Measurements from ENCODE around the gene FYTTD1. TPM values are rescaled to one million over a fixed set of nuclear protein-coding genes. Genes with fewer than 3 reads are reported as not detected.

Gene FYTTD1
- polyA plus RNA-seq, 3 donors from 2014 or later: 103 to 144 (median 141) TPM

DNA sequence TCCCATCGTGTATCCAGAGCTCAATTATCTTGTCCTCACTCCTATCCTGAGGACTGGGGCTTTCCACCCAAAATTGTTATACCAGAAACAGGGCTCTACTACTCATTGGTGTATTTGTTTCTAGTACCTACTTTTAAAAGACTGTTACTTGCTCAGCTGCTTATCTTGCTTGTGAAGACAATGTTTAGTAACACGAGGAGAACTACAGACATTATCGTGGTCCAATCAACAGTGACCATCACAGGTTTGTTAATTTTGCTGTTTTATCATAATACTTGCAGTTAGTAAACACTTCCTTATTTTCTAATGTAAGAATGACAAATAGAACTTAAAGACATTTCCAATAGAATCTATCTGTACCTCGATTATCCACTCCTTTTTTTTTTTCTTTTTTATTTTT lies 54.8 kb downstream of the FYTTD1 start:
- H3K36me3 Mint-ChIP-seq: peaks cover 0 to 3% (median 3%) of the 10 kb centered on the region in 3 donors
- H3K27ac Mint-ChIP-seq: no peak overlapping the region
- no peak overlapping the region for H3K4me3 Mint-ChIP-seq
- peaks cover 51 to 77% of the 10 kb centered on the region in 2 donors for H3K4me1 Mint-ChIP-seq
- peaks cover 0 to 2% (median 0%) of the 10 kb centered on the region in 6 donors for H3K9me3 Mint-ChIP-seq
- no peak for DNase-seq
- no peaks in the 10 kb centered on the region for H3K27me3 Mint-ChIP-seq (ENCODE audit: low read depth in 3 of 3)

DNA sequence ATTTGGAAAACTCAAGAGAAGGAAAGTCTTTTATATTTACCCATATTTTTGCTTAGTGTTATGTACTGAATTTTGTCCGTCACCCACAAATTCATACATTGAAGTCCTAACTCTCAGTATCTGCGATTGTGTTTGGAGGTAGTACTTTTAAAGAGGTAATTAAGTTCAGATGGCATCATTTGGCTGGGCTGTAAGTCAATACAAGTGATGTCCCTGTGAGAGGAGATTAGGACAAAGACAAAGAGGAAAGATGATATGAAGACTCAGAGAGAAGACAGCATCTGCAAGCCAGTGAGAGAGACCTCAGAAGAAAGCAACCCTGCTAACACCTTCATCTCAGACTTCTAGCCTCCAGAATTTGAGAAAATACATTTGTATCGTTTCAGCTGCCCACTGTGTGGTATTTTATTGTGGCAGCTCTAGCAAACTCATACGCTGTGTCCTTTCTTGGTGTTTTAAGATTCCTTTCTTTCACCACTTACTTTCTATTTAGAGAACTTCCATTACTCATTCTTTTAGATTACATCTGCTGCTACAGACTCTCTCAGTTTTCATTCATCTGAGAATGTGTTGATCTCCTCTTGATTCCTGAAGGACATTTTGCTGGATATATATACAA lies 58.4 kb downstream of the FYTTD1 start:
- peaks cover 32 to 63% of the 10 kb centered on the region in 2 donors for H3K4me1 Mint-ChIP-seq
- H3K4me3 Mint-ChIP-seq: no peak overlapping the region
- H3K36me3 Mint-ChIP-seq: peaks cover 0 to 3% (median 3%) of the 10 kb centered on the region in 3 donors
- no peaks in the 10 kb centered on the region for H3K27me3 Mint-ChIP-seq (ENCODE audit: low read depth in 3 of 3)
- H3K9me3 Mint-ChIP-seq: peaks cover 0 to 2% (median 0%) of the 10 kb centered on the region in 6 donors
- DNase-seq: no peak
- peak overlapping the region; percentile 8 to 53 (median 48) for H3K27ac Mint-ChIP-seq

DNA sequence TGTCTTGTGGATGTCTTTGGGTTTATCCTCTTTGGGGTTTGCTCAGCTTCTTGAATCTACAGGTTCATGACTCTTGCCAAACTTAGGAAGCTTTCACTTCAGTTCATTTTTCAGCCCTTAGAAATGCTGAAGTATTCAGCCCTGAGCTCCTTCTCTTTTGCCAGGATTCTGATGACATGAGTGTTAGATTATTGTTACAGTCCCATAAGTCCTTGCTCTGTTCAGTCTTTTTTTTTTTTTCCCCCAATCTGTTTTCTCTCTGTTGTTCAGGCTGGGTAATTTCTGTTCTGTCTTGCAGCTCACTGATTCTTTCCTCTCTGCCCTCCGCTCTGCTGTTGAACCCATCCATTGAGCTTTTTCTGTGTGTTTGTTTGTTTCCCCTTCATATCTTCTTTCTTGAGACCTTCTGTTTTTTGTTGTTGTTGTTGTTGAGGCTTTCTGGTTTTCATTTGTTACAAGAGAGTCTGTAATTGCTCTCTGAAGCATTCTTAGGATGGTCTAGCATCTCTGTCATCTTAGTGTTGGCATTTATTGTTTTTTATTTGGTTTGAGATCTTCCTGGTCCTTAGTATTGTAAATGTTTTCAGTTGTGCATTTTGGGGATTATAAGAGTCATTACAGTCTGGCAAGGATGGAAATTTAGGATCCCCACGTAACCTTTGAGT lies 59.8 kb downstream of the FYTTD1 start:
- peaks cover 0 to 3% (median 3%) of the 10 kb centered on the region in 3 donors for H3K36me3 Mint-ChIP-seq
- H3K27ac Mint-ChIP-seq: peak overlapping the region; percentile 8 to 85 (median 76)
- H3K4me3 Mint-ChIP-seq: peak overlapping the region in 1 of 5 donors; percentile 15
- peaks cover 0 to 2% (median 0%) of the 10 kb centered on the region in 6 donors for H3K9me3 Mint-ChIP-seq
- DNase-seq: no peak
- H3K27me3 Mint-ChIP-seq (ENCODE audit: low read depth in 3 of 3): no peaks in the 10 kb centered on the region
- H3K4me1 Mint-ChIP-seq: peaks cover 35 to 65% of the 10 kb centered on the region in 2 donors

DNA sequence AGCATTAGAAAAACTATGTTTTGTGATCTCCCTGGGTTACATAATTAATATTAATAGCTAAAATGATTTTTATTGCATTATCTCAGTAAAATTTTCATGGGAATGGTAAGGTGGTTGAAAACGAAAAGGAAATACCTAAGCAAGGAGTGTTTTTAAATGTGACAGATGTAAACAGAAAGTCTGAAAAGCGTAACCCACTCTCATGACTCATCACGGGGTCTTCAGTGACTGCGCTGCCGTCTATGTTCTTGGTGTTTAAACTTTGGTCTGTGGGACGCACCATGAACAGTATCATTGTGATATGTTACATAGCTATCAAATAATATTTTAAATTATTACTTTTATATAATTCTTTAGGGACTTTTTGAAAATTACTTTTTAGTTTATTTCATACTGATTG lies 61.2 kb downstream of the FYTTD1 start:
- no peak overlapping the region for H3K27ac Mint-ChIP-seq
- H3K9me3 Mint-ChIP-seq: peaks cover 0 to 2% (median 0%) of the 10 kb centered on the region in 6 donors
- H3K36me3 Mint-ChIP-seq: peaks cover 0 to 3% (median 3%) of the 10 kb centered on the region in 3 donors
- no peak for DNase-seq
- no peaks in the 10 kb centered on the region for H3K27me3 Mint-ChIP-seq (ENCODE audit: low read depth in 3 of 3)
- H3K4me1 Mint-ChIP-seq: peaks cover 37 to 57% of the 10 kb centered on the region in 2 donors
- H3K4me3 Mint-ChIP-seq: no peak overlapping the region

DNA sequence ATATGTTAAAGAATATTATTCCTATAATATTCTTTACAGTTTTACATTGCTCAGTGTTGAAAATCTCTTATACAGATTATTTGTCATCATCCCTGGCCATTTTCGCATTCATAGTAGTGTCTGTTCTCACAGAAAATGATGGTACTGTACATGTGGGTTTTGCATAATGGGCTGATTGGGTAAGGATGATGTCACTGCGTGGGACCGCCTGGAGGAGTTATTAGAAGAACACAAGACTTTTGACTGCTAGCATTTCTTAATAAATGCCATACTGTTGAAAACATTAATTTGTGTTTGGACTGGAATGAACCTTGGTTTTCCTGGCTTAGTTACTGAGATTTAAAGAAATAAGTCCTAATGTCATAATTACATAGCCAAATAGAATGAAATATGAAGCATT lies 61.7 kb downstream of the FYTTD1 start:
- Mint-ChIP-seq H3K27me3 (ENCODE audit: low read depth in 3 of 3) (no peaks in the 10 kb centered on the region), H3K4me3 (no peak overlapping the region), H3K9me3 (no peaks in the 10 kb centered on the region), H3K36me3 (peaks cover 0 to 3% (median 3%) of the 10 kb centered on the region in 3 donors), H3K27ac (peak overlapping the region in 1 of 6 donors; percentile 41), H3K4me1 (peaks cover 35 to 52% of the 10 kb centered on the region in 2 donors)
- no peak for DNase-seq

DNA sequence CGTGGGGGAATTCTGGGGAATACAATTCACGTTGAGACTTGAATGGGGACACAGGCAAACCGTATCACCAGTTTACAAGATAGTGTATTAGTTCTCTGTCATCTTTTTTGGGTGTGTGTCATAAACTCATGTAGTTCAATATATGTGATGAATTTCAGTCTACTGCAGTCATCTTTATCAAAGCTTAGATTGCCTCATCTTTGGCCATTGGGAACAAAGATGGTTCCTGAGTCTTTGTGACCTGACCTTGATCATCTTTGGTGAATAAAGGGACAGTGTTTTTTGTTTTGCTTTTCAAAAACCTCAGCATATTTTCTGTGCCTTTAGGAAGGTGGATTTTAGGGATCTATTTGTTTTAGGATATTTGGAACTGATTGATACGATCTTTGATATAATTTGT lies 64.7 kb downstream of the FYTTD1 start:
- no peak for DNase-seq
- Mint-ChIP-seq H3K9me3 (no peaks in the 10 kb centered on the region), H3K27me3 (ENCODE audit: low read depth in 3 of 3) (no peaks in the 10 kb centered on the region), H3K4me1 (peaks cover 20 to 29% of the 10 kb centered on the region in 2 donors), H3K36me3 (peaks cover 0 to 4% (median 0%) of the 10 kb centered on the region in 3 donors), H3K4me3 (no peak overlapping the region), H3K27ac (no peak overlapping the region)

DNA sequence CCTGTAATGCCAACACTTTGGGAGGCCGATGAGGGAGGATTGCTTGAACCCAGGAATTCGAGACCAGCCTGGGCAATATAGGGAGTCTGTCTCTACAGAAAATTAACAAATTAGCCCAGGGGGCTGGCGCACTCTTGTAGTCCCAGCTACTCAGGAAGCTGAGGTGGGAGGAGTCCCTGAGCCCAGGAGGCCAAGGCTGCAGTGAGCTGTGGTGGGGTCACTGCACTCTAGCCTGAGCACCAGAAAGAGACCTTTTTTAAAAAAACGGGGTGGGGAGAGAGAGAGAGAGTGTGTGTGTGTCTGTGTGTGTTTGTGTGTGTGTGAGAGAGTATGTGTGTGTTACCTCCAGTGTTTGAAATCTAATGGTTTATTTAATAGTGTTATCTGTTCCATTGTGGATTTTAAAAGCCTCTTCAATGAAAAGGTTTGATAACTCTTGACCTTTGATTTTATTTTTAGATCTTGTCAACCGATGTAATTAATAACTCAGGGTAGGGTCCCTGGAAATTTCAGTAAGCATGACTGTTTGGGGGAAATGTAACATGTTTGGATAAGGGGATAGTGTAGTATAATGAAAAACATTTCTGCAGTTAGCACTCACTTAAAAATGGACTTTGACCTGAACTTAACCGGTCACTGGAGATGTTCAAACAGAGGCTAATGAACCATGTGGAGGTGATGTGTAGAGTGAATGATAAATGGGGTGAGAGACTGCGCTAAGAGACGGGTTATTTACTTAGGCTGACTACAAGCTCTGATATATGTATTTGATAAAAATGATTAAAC lies 71.1 kb downstream of the FYTTD1 start:
- H3K4me3 Mint-ChIP-seq: no peak overlapping the region
- H3K9me3 Mint-ChIP-seq: no peaks in the 10 kb centered on the region
- peaks cover 4 to 17% (median 6%) of the 10 kb centered on the region in 3 donors for H3K36me3 Mint-ChIP-seq
- no peak for DNase-seq
- H3K27ac Mint-ChIP-seq: peak overlapping the region in 4 of 6 donors; percentile 5 to 50 (median 18)
- no peaks in the 10 kb centered on the region for H3K27me3 Mint-ChIP-seq (ENCODE audit: low read depth in 3 of 3)
- H3K4me1 Mint-ChIP-seq: peaks cover 0 to 6% of the 10 kb centered on the region in 2 donors

DNA sequence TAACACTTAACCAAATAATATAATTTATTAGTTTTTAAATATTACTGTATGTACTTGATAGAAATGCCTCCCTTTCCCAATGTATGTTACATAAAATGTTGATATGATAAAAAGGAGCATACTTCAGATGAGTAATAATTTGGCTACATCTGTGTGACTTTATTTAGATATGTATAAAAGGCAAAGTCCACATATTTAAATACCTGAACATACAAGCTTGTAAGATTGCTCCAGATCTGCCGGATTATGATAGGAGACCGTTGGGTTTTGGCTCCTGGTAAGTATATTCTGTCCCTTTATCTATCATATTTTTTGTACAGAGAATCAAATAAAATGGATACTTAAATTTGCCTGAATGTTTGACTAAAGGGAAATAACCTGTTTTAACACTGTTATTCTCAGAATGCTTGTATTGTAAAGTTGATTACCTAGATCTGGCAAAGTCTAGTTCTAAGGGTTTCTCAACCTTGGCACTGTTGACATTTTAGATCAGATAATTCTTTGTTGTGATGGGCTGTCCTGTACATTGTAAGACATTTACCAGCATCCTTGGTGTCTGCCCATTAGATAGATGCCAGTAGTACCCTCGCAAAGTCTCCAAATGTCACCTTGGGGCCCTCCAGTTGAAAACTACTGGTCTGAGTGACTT lies 79.8 kb downstream of the FYTTD1 start:
- H3K9me3 Mint-ChIP-seq: no peaks in the 10 kb centered on the region
- H3K4me1 Mint-ChIP-seq: peaks cover 0 to 2% of the 10 kb centered on the region in 2 donors
- H3K27ac Mint-ChIP-seq: peak overlapping the region in 1 of 6 donors; percentile 40
- H3K4me3 Mint-ChIP-seq: no peak overlapping the region
- peaks cover 10 to 38% (median 19%) of the 10 kb centered on the region in 3 donors for H3K36me3 Mint-ChIP-seq
- no peaks in the 10 kb centered on the region for H3K27me3 Mint-ChIP-seq (ENCODE audit: low read depth in 3 of 3)
- DNase-seq: no peak

DNA sequence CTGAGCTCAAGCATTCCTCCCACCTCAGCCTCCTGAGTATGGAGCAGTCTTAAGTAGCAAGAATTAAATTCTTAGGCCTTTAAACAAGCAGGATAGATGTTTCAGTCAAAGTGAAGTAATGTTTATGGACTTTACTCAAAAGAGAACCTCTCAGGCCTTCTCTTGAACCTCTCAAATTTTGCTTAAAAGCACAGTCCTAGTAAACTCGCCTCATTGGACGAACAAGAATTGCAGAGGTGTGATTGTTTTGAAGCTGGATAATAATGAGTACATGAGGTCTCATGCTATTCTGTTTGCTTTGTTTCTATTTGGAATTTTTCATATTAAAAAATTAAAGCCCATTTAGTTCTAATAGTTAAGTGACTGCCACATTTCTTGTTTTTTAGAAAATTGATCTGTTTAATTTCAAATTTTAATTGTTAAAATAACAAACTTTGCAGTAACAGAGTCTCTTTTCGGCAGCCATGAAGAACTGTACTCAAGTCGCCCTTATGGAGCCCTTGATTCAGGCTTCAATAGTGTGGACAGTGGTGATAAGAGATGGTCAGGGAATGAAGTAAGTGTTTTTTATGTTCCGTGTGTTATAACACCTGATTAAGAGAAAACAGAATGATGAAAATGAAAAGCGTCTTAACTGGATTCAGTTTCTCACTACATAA lies 80.8 kb downstream of the FYTTD1 start:
- no peak for DNase-seq
- no peaks in the 10 kb centered on the region for H3K27me3 Mint-ChIP-seq (ENCODE audit: low read depth in 3 of 3)
- H3K36me3 Mint-ChIP-seq: peaks cover 13 to 36% (median 14%) of the 10 kb centered on the region in 3 donors
- no peaks in the 10 kb centered on the region for H3K9me3 Mint-ChIP-seq
- H3K4me1 Mint-ChIP-seq: no peaks in the 10 kb centered on the region
- H3K4me3 Mint-ChIP-seq: no peak overlapping the region
- peak overlapping the region in 1 of 6 donors; percentile 40 for H3K27ac Mint-ChIP-seq

DNA sequence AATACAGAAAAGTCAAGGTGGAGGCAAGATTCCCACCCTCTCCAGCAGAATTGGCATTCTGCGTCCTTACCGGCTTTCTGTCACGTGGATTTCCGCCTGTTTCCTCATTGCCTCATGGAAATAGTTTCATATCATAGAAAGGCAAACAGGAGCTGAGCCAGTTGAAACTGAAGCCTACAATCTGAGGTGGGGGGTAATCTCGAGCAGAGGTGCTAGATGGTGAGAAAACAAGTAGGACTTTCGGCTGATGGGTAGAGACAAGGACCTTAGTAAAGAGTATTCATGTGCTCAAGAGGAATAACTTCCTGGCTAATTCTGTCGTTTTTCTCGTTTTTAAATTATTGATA lies 81.3 kb downstream of the FYTTD1 start:
- Mint-ChIP-seq H3K4me1 (no peaks in the 10 kb centered on the region), H3K36me3 (peaks cover 16 to 39% (median 17%) of the 10 kb centered on the region in 3 donors), H3K27ac (no peak overlapping the region), H3K27me3 (ENCODE audit: low read depth in 3 of 3) (no peaks in the 10 kb centered on the region), H3K4me3 (no peak overlapping the region), H3K9me3 (no peaks in the 10 kb centered on the region)
- DNase-seq: no peak

DNA sequence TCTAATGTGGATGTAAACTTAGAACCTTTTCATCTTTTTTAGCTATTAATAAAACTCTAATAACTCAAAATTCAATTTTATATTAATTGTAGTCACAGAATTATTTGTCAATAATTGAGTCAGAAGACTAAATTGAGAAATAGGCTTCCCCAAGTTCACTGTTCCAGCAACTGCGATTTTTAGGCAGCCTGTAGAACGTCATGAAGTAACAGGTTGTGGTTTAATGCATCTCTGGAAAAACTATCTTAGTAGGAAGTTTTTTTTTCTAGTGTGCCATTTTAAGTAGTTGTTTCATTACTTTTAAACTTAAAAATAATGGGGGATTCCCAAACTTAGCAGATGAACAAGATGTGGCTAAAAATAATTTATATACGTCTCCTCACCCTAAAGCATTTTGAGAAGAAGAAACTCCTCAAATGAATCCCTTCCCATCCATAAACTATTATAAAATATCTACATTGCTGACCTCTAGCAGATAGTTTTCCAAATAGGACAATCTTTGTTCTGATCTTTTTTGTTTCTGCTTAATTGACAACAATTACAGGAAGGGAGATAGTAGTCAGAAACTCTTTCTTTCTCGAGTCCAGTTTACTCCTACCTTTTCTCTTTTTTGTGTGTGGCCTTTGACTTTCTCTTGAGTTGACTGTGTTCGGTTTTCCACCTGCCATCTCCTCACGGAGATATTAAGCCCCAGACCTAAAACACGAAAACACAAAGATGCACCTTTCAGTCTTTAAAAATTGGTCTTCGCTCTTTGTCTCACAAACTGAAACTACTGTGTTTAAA lies 84.4 kb downstream of the FYTTD1 start:
- no peak overlapping the region for H3K27ac Mint-ChIP-seq
- no peak for DNase-seq
- no peak overlapping the region for H3K4me3 Mint-ChIP-seq
- no peaks in the 10 kb centered on the region for H3K4me1 Mint-ChIP-seq
- no peaks in the 10 kb centered on the region for H3K9me3 Mint-ChIP-seq
- H3K27me3 Mint-ChIP-seq (ENCODE audit: low read depth in 3 of 3): no peaks in the 10 kb centered on the region
- H3K36me3 Mint-ChIP-seq: peaks cover 16 to 35% (median 24%) of the 10 kb centered on the region in 3 donors

DNA sequence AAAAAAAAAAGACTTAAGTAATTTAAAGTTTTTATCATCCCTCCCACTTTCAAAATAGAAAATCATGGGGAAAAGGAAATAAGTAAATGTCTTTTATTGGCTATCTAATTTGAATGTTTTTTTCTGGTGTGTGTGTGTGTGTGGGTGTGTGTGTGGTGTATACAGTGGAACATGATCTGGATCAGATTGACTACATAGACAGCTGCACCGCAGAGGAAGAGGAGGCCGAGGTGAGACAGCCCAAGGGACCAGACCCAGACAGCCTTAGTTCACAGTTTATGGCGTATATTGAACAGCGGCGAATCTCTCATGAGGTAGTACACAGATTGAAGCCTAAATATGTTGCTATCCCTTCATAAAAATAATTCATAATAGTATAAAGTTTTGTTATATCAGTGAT lies 85.8 kb downstream of the FYTTD1 start:
- no peak for DNase-seq
- peak overlapping the region in 1 of 6 donors; percentile 21 for H3K27ac Mint-ChIP-seq
- H3K4me3 Mint-ChIP-seq: no peak overlapping the region

More for the DNA sequence above, 85.8 kb downstream of the FYTTD1 start:
- Mint-ChIP-seq H3K9me3 (no peaks in the 10 kb centered on the region), H3K4me1 (no peaks in the 10 kb centered on the region), H3K36me3 (peaks cover 18 to 33% (median 26%) of the 10 kb centered on the region in 3 donors), H3K27me3 (ENCODE audit: low read depth in 3 of 3) (no peaks in the 10 kb centered on the region)
